HCT116 (cell line): ENCODE results near the gene EPHB3. TPM values are rescaled to one million over a fixed set of nuclear protein-coding genes. Genes with fewer than 3 reads are reported as not detected.

Experiments used
- ATAC-seq: fragments of 200-7000 bp; cut with Tn5 transposase; 2 replicates; pipeline ENCODE4 v1.9.1; 2020; ENCODE audit warnings: mild to moderate bottlenecking, moderate library complexity
- BruUV-seq: library from RNA; stranded (reverse); fragments of 400-500 nt; replicated peaks from 2 replicates; lab custom pipeline; 2021; lab: Mats Ljungman, UMichigan
- CTCF ChIA-PET: fragments of 300-600 bp; sonication (Branson Sonifier 250); formaldehyde crosslinking; loops from one replicate; lab custom pipeline; 2021; ENCODE audit warnings: antibody characterized with exemption; lab: Charles Lee
- POLR2A ChIA-PET: fragments of 300-600, 350-600 bp; sonication (Branson Sonifier 250); formaldehyde crosslinking; loops from one replicate; lab custom pipeline; 2021; ENCODE audit warnings: antibody characterized with exemption; lab: Charles Lee
- RAD21 ChIA-PET, 2 experiments: fragments of 300-600 bp; sonication (Branson Sonifier 250); formaldehyde crosslinking; loops; one replicate each; lab custom pipeline; 2023; ENCODE audit warnings: low total read pairs in 2 of 2; ENCODE audit not compliant: uncharacterized antibody in 2 of 2, unreplicated experiment in 2 of 2, low non-redundant PET in 1 of 2; lab: Charles Lee
- DNase-seq: peaks from one replicate; pipeline ENCODE4 v3.0.0-alpha.2; 2010; ENCODE audit warnings: low read depth, low spot score
- H2AFZ ChIP-seq: fragments of 200-600 bp; shearing (Covaris generic), sonication (generic); 2 replicates; pipeline ENCODE4 v1.6.1; 2017; ENCODE audit warnings: low read depth, mixed run types, mixed read lengths, antibody characterized with exemption, low read length; ENCODE audit not compliant: poor library complexity, severe bottlenecking
- H3K27ac ChIP-seq: 2 replicates; pipeline ENCODE4 v1.5.1; 2012; ENCODE audit warnings: low read depth, low read length
- H3K27me3 ChIP-seq: fragments of 200-600 bp; sonication (generic); 2 replicates; pipeline ENCODE4 v1.6.1; 2016; ENCODE audit warnings: mixed run types, low read length, mixed read lengths; ENCODE audit not compliant: insufficient read depth
- H3K36me3 ChIP-seq, 2 experiments: fragments of 200-500 bp in 1 of 2; fragments of 200-600 bp in 1 of 2; sonication (Bioruptor generic) in 1 of 2; sonication (generic) in 1 of 2; 2 replicates each; pipeline versions ENCODE4 v1.5.1 to v1.6.1; 2014 to 2016; ENCODE audit warnings: low read length in 2 of 2, inconsistent platforms in 1 of 2, mixed read lengths in 1 of 2, mixed run types in 1 of 2; ENCODE audit not compliant: insufficient read depth in 2 of 2, control insufficient read depth in 1 of 2
- H3K4me1 ChIP-seq, 2 experiments: fragments of 200-600 bp in 1 of 2; sonication (generic) in 1 of 2; 2 replicates each; pipeline versions ENCODE4 v1.5.1 to v1.6.1; 2012 to 2017; ENCODE audit warnings: low read length in 2 of 2, inconsistent platforms in 1 of 2, mild to moderate bottlenecking in 1 of 2, mixed read lengths in 1 of 2, mixed run types in 1 of 2, moderate library complexity in 1 of 2; ENCODE audit not compliant: insufficient read depth in 2 of 2, control insufficient read depth in 1 of 2
- H3K4me2 ChIP-seq: fragments of 200-600 bp; sonication (generic); 2 replicates; pipeline ENCODE4 v1.6.1; 2017; ENCODE audit warnings: mixed run types, low read length, mixed read lengths
- H3K4me3 ChIP-seq, 2 experiments: fragments of 200-600 bp in 1 of 2; sonication (generic) in 1 of 2; replicated peaks in 1 of 2; 2 replicates each; pipeline ENCODE4 v1.5.1; 2011 to 2016; ENCODE audit warnings: low read length in 2 of 2, control low read depth in 1 of 2, low read depth in 1 of 2, mild to moderate bottlenecking in 1 of 2, mixed read lengths in 1 of 2, mixed run types in 1 of 2
- H3K79me2 ChIP-seq: fragments of 200-600 bp; sonication (generic); 2 replicates; pipeline ENCODE4 v1.6.1; 2017; ENCODE audit warnings: mild to moderate bottlenecking, mixed run types, low read length, moderate library complexity, mixed read lengths; ENCODE audit not compliant: insufficient read depth
- H3K9ac ChIP-seq: fragments of 200-600 bp; sonication (generic); 2 replicates; pipeline ENCODE4 v1.6.1; 2016; ENCODE audit warnings: low read length, mixed read lengths
- H3K9me2 ChIP-seq: fragments of 200-600 bp; sonication (generic), shearing (Covaris generic); 2 replicates; pipeline ENCODE4 v1.6.1; 2017; ENCODE audit warnings: mixed run types, mild to moderate bottlenecking, moderate library complexity; ENCODE audit not compliant: insufficient read depth
- H3K9me3 ChIP-seq, 2 experiments: fragments of 200-500 bp in 1 of 2; fragments of 200-600 bp in 1 of 2; sonication (Bioruptor generic) in 1 of 2; sonication (generic) in 1 of 2; 2 replicates each; pipeline ENCODE4 v1.6.1; 2014 to 2017; ENCODE audit warnings: low read length in 2 of 2, mixed read lengths in 2 of 2, inconsistent platforms in 1 of 2, low read depth in 1 of 2, mild to moderate bottlenecking in 1 of 2, mixed run types in 1 of 2, moderate library complexity in 1 of 2; ENCODE audit not compliant: control insufficient read depth in 1 of 2, insufficient read depth in 1 of 2
- H4K20me1 ChIP-seq: fragments of 200-600 bp; sonication (generic), shearing (Covaris generic); 2 replicates; pipeline ENCODE4 v1.6.1; 2017; ENCODE audit warnings: mixed run types, mild to moderate bottlenecking, moderate library complexity; ENCODE audit not compliant: insufficient read depth
- ATF3 ChIP-seq: IDR thresholded peaks from 2 replicates; pipeline ENCODE4 v1.6.1; 2012
- CBX3 ChIP-seq: IDR thresholded peaks from 2 replicates; pipeline ENCODE4 v1.6.1; 2012; ENCODE audit warnings: low read depth
- CEBPB ChIP-seq: IDR thresholded peaks from 2 replicates; pipeline ENCODE4 v1.6.1; 2012; ENCODE audit warnings: low read depth
- EGR1 ChIP-seq: IDR thresholded peaks from 2 replicates; pipeline ENCODE4 v1.6.1; 2012; ENCODE audit warnings: low read depth
- EZH2 ChIP-seq: fragments of 200-600 bp; sonication (generic); IDR thresholded peaks from 2 replicates; pipeline ENCODE4 v1.6.1; 2017; ENCODE audit warnings: antibody characterized with exemption, mixed run types
- JUND ChIP-seq: IDR thresholded peaks from 2 replicates; pipeline ENCODE4 v1.6.1; 2012
- MAX ChIP-seq: IDR thresholded peaks from 2 replicates; pipeline ENCODE4 v1.6.1; 2012
- POLR2A ChIP-seq: IDR thresholded peaks from 2 replicates; pipeline ENCODE4 v1.7.0; 2011; ENCODE audit warnings: borderline replicate concordance; ENCODE audit not compliant: insufficient read depth, insufficient read length; ENCODE audit errors: extremely low read depth
- POLR2AphosphoS5 ChIP-seq: IDR thresholded peaks from 2 replicates; pipeline ENCODE4 v1.6.1; 2011; ENCODE audit warnings: mild to moderate bottlenecking, low read depth, low read length, moderate library complexity
- REST ChIP-seq: IDR thresholded peaks from 2 replicates; pipeline ENCODE4 v1.6.1; 2012; ENCODE audit warnings: low read depth
- SIN3A ChIP-seq: IDR thresholded peaks from 2 replicates; pipeline ENCODE4 v1.6.1; 2012; ENCODE audit warnings: low read depth
- SP1 ChIP-seq: IDR thresholded peaks from 2 replicates; pipeline ENCODE4 v1.6.1; 2012; ENCODE audit warnings: low read depth
- YY1 ChIP-seq: IDR thresholded peaks from 2 replicates; pipeline ENCODE4 v1.6.1; 2011; ENCODE audit warnings: low read length, low read depth, moderate library complexity, mild to moderate bottlenecking; ENCODE audit not compliant: insufficient replicate concordance; ENCODE audit errors: extremely low read depth
- ZFX ChIP-seq: fragments of 450-650 bp; IDR thresholded peaks from 2 replicates; pipeline ENCODE4 v1.6.1; 2017
- ZNF274 ChIP-seq: fragments of 200-500 bp; sonication (Bioruptor generic); IDR thresholded peaks from 2 replicates; pipeline ENCODE4 v1.6.1; 2014; ENCODE audit warnings: mild to moderate bottlenecking, low read depth, low read length, inconsistent platforms
- intact Hi-C: fragments of 100-400 bp; cut with micrococcal nuclease; formaldehyde crosslinking; loops from 2 replicates; pipeline ENCODE4 v1.10.0; 2022
- total RNA-seq: library from RNA; stranded (reverse); gene quantifications from one replicate; pipeline ENCODE4 v1.2.1, GENCODE V29; 2021; ENCODE audit not compliant: unreplicated experiment

The EPHB3 gene
- total RNA-seq, 1 experiment from 2014 or later = 6.5 TPM

GRCh38 chr3:184561913-184562877, 610 bp downstream of the EPHB3 start:
- Histone ChIP-seq H3K9ac (peak overlapping the region; percentile 61), H3K4me1 (peaks cover 27 to 37% of the 10 kb centered on the region in 2 experiments), H3K27ac (peak overlapping the region; percentile 48; the same call in 1 of the 2 replicates), H3K9me3 (no peaks in the 10 kb centered on the region), H4K20me1 (no peaks in the 10 kb centered on the region), H3K79me2 (peaks cover 3% of the 10 kb centered on the region; the same call in 1 of the 2 replicates), H3K36me3 (no peaks in the 10 kb centered on the region), H3K4me2 (peak overlapping the region; percentile 93), H3K9me2 (no peaks in the 10 kb centered on the region), H2AFZ (no peak overlapping the region), H3K27me3 (no peaks in the 10 kb centered on the region), H3K4me3 (peak overlapping the region; percentile 64 to 74)
- CTCF ChIA-PET = interaction anchor here (0.7 to 1.8 kb wide), 22 partner anchors 12 to 237 kb away, joined by 3 to 42 read pairs (median 5); no protein-coding TSS in a partner anchor
- POLR2A ChIA-PET = interaction anchor here (0.8 to 1.6 kb wide), 8 partner anchors 31 to 250 kb away, joined by 3 to 8 read pairs (median 4); partner anchors contain the start of gene VPS8
- intact Hi-C loops = loop anchor here (1.0 kb wide), 4 partner anchors 165 to 241 kb away; no protein-coding TSS in a partner anchor
- RAD21 ChIA-PET = interaction anchor here (0.7 to 2.0 kb wide), 21 partner anchors 162 to 624 kb away, joined by 3 to 16 read pairs (median 4); no protein-coding TSS in a partner anchor
- BruUV-seq = no TSS peak
- DNase-seq (no peak), ATAC-seq (peak; percentile 9)
- TF ChIP-seq POLR2AphosphoS5 = no peak
- no peak for TF ChIP-seq POLR2A
- no peak for TF ChIP-seq ATF3
- TF ChIP-seq SIN3A = no peak
- no peak for TF ChIP-seq EZH2
- TF ChIP-seq MAX = no peak
- TF ChIP-seq CBX3 = no peak
- TF ChIP-seq EGR1 = no peak
- TF ChIP-seq ZNF274 = no peak
- no peak; the same call in 1 of the 2 replicates for TF ChIP-seq ZFX
- TF ChIP-seq SP1 = no peak
- TF ChIP-seq CEBPB = no peak
- TF ChIP-seq REST = no peak
- no peak for TF ChIP-seq YY1
- no peak for TF ChIP-seq JUND
